ENCODE results near the gene RAD23A. TPM values are rescaled to one million over a fixed set of nuclear protein-coding genes. Genes with fewer than 3 reads are reported as not detected.

RAD23A gene
- total RNA-seq, 1 donor from 2014 or later = 83.1 TPM

GRCh38 chr19:12995596-12996405 is 50.1 kb downstream of the RAD23A start:
- Mint-ChIP-seq H3K9me3 (ENCODE audit: unreplicated experiment) (no peaks in the 10 kb centered on the region), H3K27me3 (ENCODE audit: unreplicated experiment) (no peaks in the 10 kb centered on the region), H3K36me3 (ENCODE audit: unreplicated experiment) (peaks cover 12% of the 10 kb centered on the region), H3K4me1 (ENCODE audit: unreplicated experiment) (peaks cover 17% of the 10 kb centered on the region), H3K27ac (ENCODE audit: unreplicated experiment) (no peak overlapping the region), H3K4me3 (ENCODE audit: unreplicated experiment) (peak overlapping the region; percentile 97)
- TF ChIP-seq CTCF (IDR thresholded peaks at IDR 0.05) = no peak
- DNase-seq (ENCODE audit: extremely low spot score, unreplicated experiment) = no peak

GRCh38 chr19:12996406-12997094 is 50.9 kb downstream of the RAD23A start:
- peak overlapping the region; percentile 67 for H3K4me3 Mint-ChIP-seq (ENCODE audit: unreplicated experiment)
- no peaks in the 10 kb centered on the region for H3K27me3 Mint-ChIP-seq (ENCODE audit: unreplicated experiment)
- peaks cover 17% of the 10 kb centered on the region for H3K4me1 Mint-ChIP-seq (ENCODE audit: unreplicated experiment)
- H3K9me3 Mint-ChIP-seq (ENCODE audit: unreplicated experiment) = no peaks in the 10 kb centered on the region
- no peak overlapping the region for H3K27ac Mint-ChIP-seq (ENCODE audit: unreplicated experiment)
- TF ChIP-seq CTCF (IDR thresholded peaks at IDR 0.05) = no peak
- DNase-seq (ENCODE audit: extremely low spot score, unreplicated experiment) = no peak
- peaks cover 12% of the 10 kb centered on the region for H3K36me3 Mint-ChIP-seq (ENCODE audit: unreplicated experiment)

GRCh38 chr19:12997179-12997966 is 51.7 kb downstream of the RAD23A start:
- no peaks in the 10 kb centered on the region for H3K9me3 Mint-ChIP-seq (ENCODE audit: unreplicated experiment)
- H3K36me3 Mint-ChIP-seq (ENCODE audit: unreplicated experiment) = peaks cover 12% of the 10 kb centered on the region
- H3K27ac Mint-ChIP-seq (ENCODE audit: unreplicated experiment) = no peak overlapping the region
- TF ChIP-seq CTCF (IDR thresholded peaks at IDR 0.05) = no peak
- no peak for DNase-seq (ENCODE audit: extremely low spot score, unreplicated experiment)
- H3K4me3 Mint-ChIP-seq (ENCODE audit: unreplicated experiment) = peak overlapping the region; percentile 67
- no peaks in the 10 kb centered on the region for H3K27me3 Mint-ChIP-seq (ENCODE audit: unreplicated experiment)
- H3K4me1 Mint-ChIP-seq (ENCODE audit: unreplicated experiment) = peaks cover 17% of the 10 kb centered on the region

- Mint-ChIP-seq H3K4me3 (ENCODE audit: unreplicated experiment) (peak overlapping the region; percentile 56), H3K9me3 (ENCODE audit: unreplicated experiment) (no peaks in the 10 kb centered on the region), H3K27ac (ENCODE audit: unreplicated experiment) (no peak overlapping the region), H3K36me3 (ENCODE audit: unreplicated experiment) (peaks cover 15% of the 10 kb centered on the region), H3K4me1 (ENCODE audit: unreplicated experiment) (peaks cover 17% of the 10 kb centered on the region), H3K27me3 (ENCODE audit: unreplicated experiment) (no peaks in the 10 kb centered on the region)
- no peak for DNase-seq (ENCODE audit: extremely low spot score, unreplicated experiment)
- no peak for TF ChIP-seq CTCF (IDR thresholded peaks at IDR 0.05)
These were observed 52.6 kb downstream of the RAD23A start for GRCh38 chr19:12997967-12998940.

All from osteocyte (in vitro differentiated cells).